ENCODE results near the gene PLOD2.

The PLOD2 gene

GRCh38 chr3:146189519-146190173 lies 28.7 kb upstream of the PLOD2 start:
- peak; percentile 12 for DNase-seq (ENCODE audit: insufficient read length, low spot score)
- no peak for TF ChIP-seq POLR2A (IDR thresholded peaks at IDR 0.05; ENCODE audit: low read depth, low read length)
- no peak for TF ChIP-seq PAX5 (IDR thresholded peaks at IDR 0.05; ENCODE audit: insufficient read depth, low read length, severe bottlenecking)
- TF ChIP-seq POLR2AphosphoS5 (IDR thresholded peaks at IDR 0.05; ENCODE audit: low read depth, low read length), result no peak
- no peak for TF ChIP-seq TAF1 (IDR thresholded peaks at IDR 0.05; ENCODE audit: low read depth, low read length)
- no peak for TF ChIP-seq POU2F2 (IDR thresholded peaks at IDR 0.05; ENCODE audit: low read depth, low read length)
- no peak for TF ChIP-seq SPI1 (IDR thresholded peaks at IDR 0.05; ENCODE audit: low read depth, low read length)
- peak; percentile 85 for FAIRE-seq

DNA sequence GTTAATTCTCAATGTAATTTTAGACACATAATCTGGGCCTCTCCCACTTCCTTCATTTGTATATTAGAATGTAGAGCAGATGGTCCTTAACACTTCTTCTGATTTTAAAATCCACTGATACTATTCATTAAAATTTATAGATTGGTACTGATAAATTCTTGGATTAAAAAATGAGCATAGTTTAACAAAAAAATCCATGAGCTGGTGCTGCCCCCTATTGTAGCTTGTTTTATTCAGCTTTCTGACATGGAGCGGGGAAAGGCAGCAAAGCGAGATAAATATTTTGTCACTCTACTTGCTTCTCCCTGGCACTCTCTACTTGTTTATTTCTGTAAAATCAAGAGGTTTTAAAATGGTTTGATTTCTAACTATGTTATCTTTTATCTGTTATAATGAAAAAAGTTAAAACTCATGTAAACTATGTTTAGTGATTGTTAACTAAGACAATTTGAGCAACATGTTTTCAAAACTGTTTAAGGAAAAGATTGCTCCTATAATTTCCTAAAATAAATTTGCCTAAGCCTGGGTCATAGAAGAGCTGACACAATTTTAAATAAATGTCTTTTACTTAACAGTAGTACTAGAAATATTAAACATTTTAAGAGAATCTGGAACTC lies 26.5 kb upstream of the PLOD2 start:
- no peak for TF ChIP-seq POLR2A (IDR thresholded peaks at IDR 0.05; ENCODE audit: low read depth, low read length)
- no peak for TF ChIP-seq TAF1 (IDR thresholded peaks at IDR 0.05; ENCODE audit: low read depth, low read length)
- no peak for TF ChIP-seq POLR2AphosphoS5 (IDR thresholded peaks at IDR 0.05; ENCODE audit: low read depth, low read length)
- TF ChIP-seq POU2F2 (IDR thresholded peaks at IDR 0.05; ENCODE audit: low read depth, low read length), result no peak
- no peak for TF ChIP-seq PAX5 (IDR thresholded peaks at IDR 0.05; ENCODE audit: insufficient read depth, low read length, severe bottlenecking)
- TF ChIP-seq SPI1 (IDR thresholded peaks at IDR 0.05; ENCODE audit: low read depth, low read length), result no peak
- FAIRE-seq (no peak), DNase-seq (ENCODE audit: insufficient read length, low spot score) (no peak)

- DNase-seq (ENCODE audit: insufficient read length, low spot score) (no peak), FAIRE-seq (no peak)
- TF ChIP-seq POLR2AphosphoS5 (IDR thresholded peaks at IDR 0.05; ENCODE audit: low read depth, low read length) (no peak), POLR2A (IDR thresholded peaks at IDR 0.05; ENCODE audit: low read depth, low read length) (no peak), POU2F2 (IDR thresholded peaks at IDR 0.05; ENCODE audit: low read depth, low read length) (no peak), PAX5 (IDR thresholded peaks at IDR 0.05; ENCODE audit: insufficient read depth, low read length, severe bottlenecking) (no peak), TAF1 (IDR thresholded peaks at IDR 0.05; ENCODE audit: low read depth, low read length) (no peak)
These were observed 23.4 kb upstream of the PLOD2 start for GRCh38 chr3:146184241-146185015.

DNA sequence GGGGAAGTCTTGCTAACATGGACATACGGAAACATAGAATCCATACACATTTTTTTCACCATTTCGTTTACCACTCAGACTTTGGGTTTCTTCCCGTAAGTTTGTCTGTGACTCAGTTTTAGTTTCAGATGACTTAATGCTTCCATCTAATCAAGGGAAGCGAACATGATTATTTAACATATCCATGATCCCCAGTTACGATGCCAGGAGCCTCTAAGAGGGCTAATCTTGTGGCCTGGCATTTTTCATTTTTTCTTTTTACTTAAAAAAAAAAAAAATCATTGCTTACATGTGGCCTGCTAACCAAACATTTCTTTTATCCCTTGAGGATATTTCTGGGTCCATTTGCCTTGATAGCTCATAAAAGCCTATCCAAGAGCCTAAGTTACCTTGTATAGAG lies 20.2 kb upstream of the PLOD2 start:
- DNase-seq (ENCODE audit: insufficient read length, low spot score) (no peak), FAIRE-seq (no peak)
- TF ChIP-seq TAF1 (IDR thresholded peaks at IDR 0.05; ENCODE audit: low read depth, low read length) (no peak), POLR2A (IDR thresholded peaks at IDR 0.05; ENCODE audit: low read depth, low read length) (no peak), SPI1 (IDR thresholded peaks at IDR 0.05; ENCODE audit: low read depth, low read length) (no peak), PAX5 (IDR thresholded peaks at IDR 0.05; ENCODE audit: insufficient read depth, low read length, severe bottlenecking) (no peak), POLR2AphosphoS5 (IDR thresholded peaks at IDR 0.05; ENCODE audit: low read depth, low read length) (no peak), POU2F2 (IDR thresholded peaks at IDR 0.05; ENCODE audit: low read depth, low read length) (no peak)

GRCh38 chr3:146180376-146180775 lies 19.4 kb upstream of the PLOD2 start:
- no peak for TF ChIP-seq POLR2AphosphoS5 (IDR thresholded peaks at IDR 0.05; ENCODE audit: low read depth, low read length)
- TF ChIP-seq SPI1 (IDR thresholded peaks at IDR 0.05; ENCODE audit: low read depth, low read length), result no peak
- TF ChIP-seq TAF1 (IDR thresholded peaks at IDR 0.05; ENCODE audit: low read depth, low read length), result no peak
- no peak for TF ChIP-seq POLR2A (IDR thresholded peaks at IDR 0.05; ENCODE audit: low read depth, low read length)
- no peak for TF ChIP-seq PAX5 (IDR thresholded peaks at IDR 0.05; ENCODE audit: insufficient read depth, low read length, severe bottlenecking)
- no peak for TF ChIP-seq POU2F2 (IDR thresholded peaks at IDR 0.05; ENCODE audit: low read depth, low read length)
- FAIRE-seq (no peak), DNase-seq (ENCODE audit: insufficient read length, low spot score) (no peak)

DNA sequence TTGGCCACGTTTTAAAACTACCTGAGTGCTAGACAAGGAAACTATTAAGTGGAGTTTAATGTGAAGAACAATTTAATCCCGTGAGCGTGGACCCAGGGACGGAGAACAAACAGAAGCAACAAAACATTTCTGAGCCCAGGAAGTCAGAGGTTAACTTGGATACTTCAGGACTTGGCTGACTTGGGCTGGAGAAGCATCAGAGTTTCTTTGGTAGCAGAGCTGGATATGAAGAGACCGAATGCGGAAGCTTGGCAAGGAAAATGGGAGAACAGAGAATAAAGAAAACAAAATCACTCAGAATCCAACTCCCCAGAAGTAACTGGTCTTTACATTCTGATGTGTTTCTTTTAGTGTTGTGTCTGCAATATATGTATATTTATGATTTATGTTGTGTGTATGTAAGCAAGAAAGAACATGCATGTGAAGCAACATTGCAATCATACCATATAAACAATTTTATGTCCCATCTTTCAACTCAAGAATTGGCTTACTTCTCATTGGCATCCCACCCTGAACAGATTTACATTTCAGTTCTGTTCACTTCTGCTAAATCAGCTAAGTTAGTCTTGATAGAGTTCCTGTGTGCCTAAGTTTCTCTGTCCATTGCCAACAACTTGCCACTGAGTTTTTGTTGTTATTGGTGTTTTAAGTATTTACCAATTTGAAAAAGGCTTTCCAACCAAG lies 17.2 kb upstream of the PLOD2 start:
- no peak for FAIRE-seq
- TF ChIP-seq PAX5 (IDR thresholded peaks at IDR 0.05; ENCODE audit: insufficient read depth, low read length, severe bottlenecking), result no peak
- TF ChIP-seq POU2F2 (IDR thresholded peaks at IDR 0.05; ENCODE audit: low read depth, low read length), result no peak
- no peak for TF ChIP-seq POLR2AphosphoS5 (IDR thresholded peaks at IDR 0.05; ENCODE audit: low read depth, low read length)
- TF ChIP-seq SPI1 (IDR thresholded peaks at IDR 0.05; ENCODE audit: low read depth, low read length), result no peak
- TF ChIP-seq TAF1 (IDR thresholded peaks at IDR 0.05; ENCODE audit: low read depth, low read length), result no peak
- no peak for DNase-seq (ENCODE audit: insufficient read length, low spot score)

GRCh38 chr3:146177519-146177918 lies 16.5 kb upstream of the PLOD2 start:
- FAIRE-seq, result no peak
- no peak for DNase-seq (ENCODE audit: insufficient read length, low spot score)
- TF ChIP-seq POLR2AphosphoS5 (IDR thresholded peaks at IDR 0.05; ENCODE audit: low read depth, low read length) (no peak), POU2F2 (IDR thresholded peaks at IDR 0.05; ENCODE audit: low read depth, low read length) (no peak), TAF1 (IDR thresholded peaks at IDR 0.05; ENCODE audit: low read depth, low read length) (no peak), PAX5 (IDR thresholded peaks at IDR 0.05; ENCODE audit: insufficient read depth, low read length, severe bottlenecking) (no peak), POLR2A (IDR thresholded peaks at IDR 0.05; ENCODE audit: low read depth, low read length) (no peak), SPI1 (IDR thresholded peaks at IDR 0.05; ENCODE audit: low read depth, low read length) (no peak)

- FAIRE-seq (no peak), DNase-seq (ENCODE audit: insufficient read length, low spot score) (no peak)
- TF ChIP-seq POU2F2 (IDR thresholded peaks at IDR 0.05; ENCODE audit: low read depth, low read length), result no peak
- TF ChIP-seq POLR2AphosphoS5 (IDR thresholded peaks at IDR 0.05; ENCODE audit: low read depth, low read length), result no peak
- TF ChIP-seq SPI1 (IDR thresholded peaks at IDR 0.05; ENCODE audit: low read depth, low read length), result no peak
- no peak for TF ChIP-seq PAX5 (IDR thresholded peaks at IDR 0.05; ENCODE audit: insufficient read depth, low read length, severe bottlenecking)
- no peak for TF ChIP-seq POLR2A (IDR thresholded peaks at IDR 0.05; ENCODE audit: low read depth, low read length)
- no peak for TF ChIP-seq TAF1 (IDR thresholded peaks at IDR 0.05; ENCODE audit: low read depth, low read length)
These were observed 16.1 kb upstream of the PLOD2 start for GRCh38 chr3:146177072-146177471.

- DNase-seq (ENCODE audit: insufficient read length, low spot score) (no peak), FAIRE-seq (no peak)
- TF ChIP-seq SPI1 (IDR thresholded peaks at IDR 0.05; ENCODE audit: low read depth, low read length) (no peak), PAX5 (IDR thresholded peaks at IDR 0.05; ENCODE audit: insufficient read depth, low read length, severe bottlenecking) (no peak), POU2F2 (IDR thresholded peaks at IDR 0.05; ENCODE audit: low read depth, low read length) (no peak), TAF1 (IDR thresholded peaks at IDR 0.05; ENCODE audit: low read depth, low read length) (no peak), POLR2AphosphoS5 (IDR thresholded peaks at IDR 0.05; ENCODE audit: low read depth, low read length) (no peak), POLR2A (IDR thresholded peaks at IDR 0.05; ENCODE audit: low read depth, low read length) (no peak)
These were observed 11.6 kb upstream of the PLOD2 start for GRCh38 chr3:146172586-146172985.
